H54 (cell line): Measurements from ENCODE around the gene BCAR3.

Source experiments
- DNase-seq: peaks from one replicate; pipeline ENCODE4 v3.0.0; 2011; ENCODE audit warnings: low spot score, mixed read lengths; ENCODE audit not compliant: insufficient read length
- FAIRE-seq: peaks from 3 replicates; lab custom pipeline; 2011; peaks lifted over from hg19 to GRCh38; lab: Jason Lieb, UNC
- POLR2A ChIP-seq: IDR thresholded peaks from 2 replicates; pipeline ENCODE4 v1.6.1; 2011; ENCODE audit warnings: low read depth, mild to moderate bottlenecking, low read length

BCAR3 gene

DNA sequence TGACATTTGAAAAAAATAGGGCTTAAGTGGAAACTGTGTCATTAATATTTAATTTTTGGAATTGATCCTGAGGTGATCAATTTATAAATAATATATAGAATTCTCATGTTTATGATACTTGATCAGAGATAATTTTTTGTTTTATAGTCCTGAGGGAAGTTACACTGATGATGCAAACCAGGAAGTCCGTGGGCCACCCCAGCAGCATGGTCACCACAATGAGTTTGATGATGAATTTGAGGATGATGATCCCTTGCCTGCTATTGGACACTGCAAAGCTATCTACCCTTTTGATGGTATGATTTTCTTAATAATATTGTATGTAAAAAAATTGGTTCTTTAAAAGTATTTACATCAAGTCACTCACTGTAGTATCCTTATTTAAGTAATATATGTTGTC, 132.5 kb downstream of the BCAR3 start:
- no peak for DNase-seq
- TF ChIP-seq POLR2A = no peak
- FAIRE-seq = no peak

GRCh38 chr1:93546162-93546863, 135.3 kb downstream of the BCAR3 start:
- FAIRE-seq (no peak), DNase-seq (no peak)
- TF ChIP-seq POLR2A = no peak

GRCh38 chr1:93542398-93542797, 139.2 kb downstream of the BCAR3 start:
- no peak for TF ChIP-seq POLR2A
- DNase-seq (no peak), FAIRE-seq (no peak)

- TF ChIP-seq POLR2A = no peak
- DNase-seq = no peak
- peak; percentile 69 for FAIRE-seq
Observed at GRCh38 chr1:93541045-93541444, 140.6 kb downstream of the BCAR3 start.

- TF ChIP-seq POLR2A = no peak
- FAIRE-seq (no peak), DNase-seq (no peak)
Observed at GRCh38 chr1:93537924-93538323, 143.7 kb downstream of the BCAR3 start.

GRCh38 chr1:93537396-93537795, 144.2 kb downstream of the BCAR3 start:
- no peak for TF ChIP-seq POLR2A
- no peak for DNase-seq
- FAIRE-seq = peak; percentile 23

GRCh38 chr1:93533677-93534076, 148.0 kb downstream of the BCAR3 start:
- FAIRE-seq (no peak), DNase-seq (no peak)
- TF ChIP-seq POLR2A = no peak

DNA sequence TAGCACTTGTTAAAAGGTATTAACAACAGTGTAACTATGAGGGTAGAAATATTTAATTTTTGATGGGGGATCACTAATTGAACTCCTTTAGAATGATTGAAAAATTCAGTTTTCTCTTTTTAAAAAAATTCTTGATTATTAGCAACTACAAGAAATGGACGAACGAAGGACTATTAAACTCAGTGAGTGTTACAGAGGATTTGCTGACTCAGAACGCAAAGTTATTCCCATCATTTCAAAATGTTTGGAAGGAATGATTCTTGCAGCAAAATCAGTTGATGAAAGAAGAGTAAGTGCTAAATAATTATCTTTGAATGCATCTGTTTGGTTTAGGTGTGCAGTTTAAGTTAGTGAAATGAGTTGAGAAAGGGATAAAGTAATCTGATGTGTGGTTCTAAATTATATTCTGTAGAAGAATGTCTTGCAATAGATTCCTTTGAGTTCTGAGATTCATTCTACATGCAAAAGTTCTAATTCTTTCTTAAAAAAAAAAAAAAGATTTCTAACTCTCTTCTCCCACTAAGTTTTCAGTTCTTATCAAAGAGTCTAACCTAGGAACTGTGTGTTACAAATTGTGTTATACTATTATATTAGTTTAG, 148.8 kb downstream of the BCAR3 start:
- DNase-seq (no peak), FAIRE-seq (no peak)
- TF ChIP-seq POLR2A = no peak

DNA sequence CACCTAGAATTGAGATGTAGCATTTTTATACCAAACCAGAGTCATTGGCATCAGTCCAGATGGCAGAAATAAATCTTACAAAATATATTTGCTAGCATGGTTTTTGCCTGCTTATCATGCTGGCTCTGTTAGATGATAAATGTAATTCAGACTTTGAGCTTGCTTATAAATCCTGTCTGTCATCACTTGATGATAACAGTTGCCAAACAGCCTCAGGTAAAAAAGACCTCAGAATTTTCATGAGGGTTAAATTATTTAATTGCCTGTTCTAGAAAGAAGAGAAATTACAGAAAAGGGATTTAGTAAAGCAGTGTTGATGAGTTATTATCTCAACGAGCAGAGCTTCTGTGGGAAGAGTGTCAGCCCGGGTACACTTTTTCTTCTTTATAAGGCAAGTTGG, 150.4 kb downstream of the BCAR3 start:
- TF ChIP-seq POLR2A = no peak
- no peak for FAIRE-seq
- no peak for DNase-seq

DNA sequence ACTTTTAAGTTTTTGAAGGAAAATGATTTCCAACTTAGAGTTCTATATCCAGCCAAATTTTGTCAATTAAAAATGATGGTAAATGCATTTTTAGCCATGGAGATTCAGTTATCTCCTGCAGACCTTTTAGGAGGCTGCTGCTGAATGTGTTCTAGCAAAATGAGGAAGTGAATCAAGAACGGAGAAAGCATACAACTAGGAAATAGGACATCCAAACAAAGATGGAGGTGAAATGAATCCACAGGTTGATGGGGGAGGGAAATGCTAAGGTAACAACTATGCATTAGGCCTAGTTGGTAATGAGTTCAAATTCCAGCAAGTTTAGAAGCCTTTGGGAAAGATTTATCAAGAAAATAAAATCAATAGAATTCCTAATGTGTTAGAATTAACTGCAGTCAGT, 153.2 kb downstream of the BCAR3 start:
- no peak for FAIRE-seq
- DNase-seq = no peak
- no peak for TF ChIP-seq POLR2A

- TF ChIP-seq POLR2A = no peak
- FAIRE-seq (no peak), DNase-seq (no peak)
Observed at GRCh38 chr1:93526431-93526830, 155.2 kb downstream of the BCAR3 start.

GRCh38 chr1:93525431-93525830, 156.2 kb downstream of the BCAR3 start:
- DNase-seq = no peak
- peak; percentile 74 for FAIRE-seq
- TF ChIP-seq POLR2A = no peak

- no peak for TF ChIP-seq POLR2A
- FAIRE-seq = no peak
- DNase-seq = no peak
Observed at GRCh38 chr1:93522721-93523120, 158.9 kb downstream of the BCAR3 start.

DNA sequence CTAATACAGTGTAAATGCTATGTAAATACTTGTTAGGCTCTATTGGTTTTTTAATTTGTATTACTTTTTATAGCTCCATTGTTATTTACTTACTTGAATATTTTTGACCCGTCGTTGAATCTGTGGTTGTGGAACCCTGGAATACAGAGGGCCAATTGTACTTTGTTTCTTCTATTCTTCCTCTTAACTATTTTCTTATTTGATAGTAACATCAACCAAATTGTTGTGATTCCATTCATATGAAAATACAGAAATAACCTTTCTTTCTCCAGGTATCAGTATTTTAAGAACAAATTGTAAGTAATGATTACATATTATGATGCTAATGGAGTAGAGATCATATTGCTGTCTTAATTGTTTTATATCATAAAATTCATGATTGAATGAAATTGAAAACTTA, 160.0 kb downstream of the BCAR3 start:
- no peak for TF ChIP-seq POLR2A
- DNase-seq = no peak
- no peak for FAIRE-seq
